CD4-positive, alpha-beta T cell treated with Interleukin-10 for 1 hour (primary cell): ENCODE results near the gene XIRP1.
"Not testable (repeated sequence)": the region's sequence is repeated elsewhere in the genome, so short reads cannot be mapped to it uniquely, and the experiment has no call there.

Experiments used
- DNase-seq: peaks from one replicate; pipeline ENCODE4 v3.0.0-alpha.2; 2020

The XIRP1 gene, protein sequence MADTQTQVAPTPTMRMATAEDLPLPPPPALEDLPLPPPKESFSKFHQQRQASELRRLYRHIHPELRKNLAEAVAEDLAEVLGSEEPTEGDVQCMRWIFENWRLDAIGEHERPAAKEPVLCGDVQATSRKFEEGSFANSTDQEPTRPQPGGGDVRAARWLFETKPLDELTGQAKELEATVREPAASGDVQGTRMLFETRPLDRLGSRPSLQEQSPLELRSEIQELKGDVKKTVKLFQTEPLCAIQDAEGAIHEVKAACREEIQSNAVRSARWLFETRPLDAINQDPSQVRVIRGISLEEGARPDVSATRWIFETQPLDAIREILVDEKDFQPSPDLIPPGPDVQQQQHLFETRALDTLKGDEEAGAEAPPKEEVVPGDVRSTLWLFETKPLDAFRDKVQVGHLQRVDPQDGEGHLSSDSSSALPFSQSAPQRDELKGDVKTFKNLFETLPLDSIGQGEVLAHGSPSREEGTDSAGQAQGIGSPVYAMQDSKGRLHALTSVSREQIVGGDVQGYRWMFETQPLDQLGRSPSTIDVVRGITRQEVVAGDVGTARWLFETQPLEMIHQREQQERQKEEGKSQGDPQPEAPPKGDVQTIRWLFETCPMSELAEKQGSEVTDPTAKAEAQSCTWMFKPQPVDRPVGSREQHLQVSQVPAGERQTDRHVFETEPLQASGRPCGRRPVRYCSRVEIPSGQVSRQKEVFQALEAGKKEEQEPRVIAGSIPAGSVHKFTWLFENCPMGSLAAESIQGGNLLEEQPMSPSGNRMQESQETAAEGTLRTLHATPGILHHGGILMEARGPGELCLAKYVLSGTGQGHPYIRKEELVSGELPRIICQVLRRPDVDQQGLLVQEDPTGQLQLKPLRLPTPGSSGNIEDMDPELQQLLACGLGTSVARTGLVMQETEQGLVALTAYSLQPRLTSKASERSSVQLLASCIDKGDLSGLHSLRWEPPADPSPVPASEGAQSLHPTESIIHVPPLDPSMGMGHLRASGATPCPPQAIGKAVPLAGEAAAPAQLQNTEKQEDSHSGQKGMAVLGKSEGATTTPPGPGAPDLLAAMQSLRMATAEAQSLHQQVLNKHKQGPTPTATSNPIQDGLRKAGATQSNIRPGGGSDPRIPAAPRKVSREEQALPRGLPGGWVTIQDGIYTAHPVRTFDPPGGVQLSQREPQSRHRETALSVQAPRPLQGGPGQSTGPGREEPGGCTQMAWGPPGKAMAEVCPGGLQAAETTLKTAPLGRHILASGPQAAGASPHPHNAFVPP (N-terminal part only)

DNA sequence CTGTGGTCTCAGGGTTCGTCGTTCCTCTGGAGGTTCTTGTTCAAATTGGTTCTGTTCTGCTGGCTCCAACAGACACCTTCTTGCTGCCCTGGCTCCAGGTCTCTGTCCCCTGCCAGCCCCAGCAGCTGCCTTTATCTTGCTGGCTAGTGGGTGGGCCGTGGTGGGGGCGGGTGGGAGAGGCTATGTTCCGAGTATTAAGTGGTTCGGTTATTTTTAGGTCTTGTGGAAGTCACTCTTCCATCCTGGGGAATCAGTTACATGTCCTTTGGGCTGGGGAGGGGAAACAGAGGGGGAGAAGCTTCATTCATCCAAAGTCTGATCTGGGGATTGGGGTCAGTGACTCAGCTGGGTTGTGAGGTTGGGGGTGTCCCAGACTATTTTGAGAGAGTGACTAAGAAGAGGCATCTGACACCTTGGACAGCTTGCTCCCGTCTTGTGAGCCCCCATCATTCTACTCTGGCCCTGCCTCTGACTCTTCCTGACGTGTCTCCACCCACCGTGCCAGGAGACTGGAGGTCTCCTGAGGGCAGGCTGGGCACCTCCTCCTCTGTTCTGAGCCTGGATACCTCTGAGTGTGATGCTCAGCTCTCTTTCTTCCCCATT lies at the start of gene XIRP1:
Gene XIRP1, minus strand, starts transcription at position 106 of the 603 bp plus-strand sequence. CDS start 3,150 bp downstream, outside the sequence.
- no peak for DNase-seq

DNA sequence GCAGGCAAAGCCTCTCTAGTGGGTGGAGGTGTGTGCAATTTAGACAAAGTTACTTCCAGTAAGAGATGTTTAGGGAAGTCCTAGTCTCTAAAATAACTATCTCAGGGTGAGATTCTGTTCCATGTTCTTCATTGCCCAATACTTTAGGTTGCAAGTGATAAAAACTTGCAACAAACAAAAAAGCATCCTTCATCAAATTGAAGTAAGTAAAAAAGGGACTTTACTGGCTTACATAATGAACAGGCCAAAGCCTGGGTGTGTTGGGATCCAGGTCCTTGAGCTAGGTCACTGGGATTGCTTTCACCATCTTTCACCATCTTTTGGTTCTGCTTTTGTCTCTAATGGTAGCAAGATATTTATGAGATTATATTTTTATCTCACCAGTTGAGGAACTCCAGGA lies 49.2 kb upstream of the XIRP1 start:
- DNase-seq: no peak

DNA sequence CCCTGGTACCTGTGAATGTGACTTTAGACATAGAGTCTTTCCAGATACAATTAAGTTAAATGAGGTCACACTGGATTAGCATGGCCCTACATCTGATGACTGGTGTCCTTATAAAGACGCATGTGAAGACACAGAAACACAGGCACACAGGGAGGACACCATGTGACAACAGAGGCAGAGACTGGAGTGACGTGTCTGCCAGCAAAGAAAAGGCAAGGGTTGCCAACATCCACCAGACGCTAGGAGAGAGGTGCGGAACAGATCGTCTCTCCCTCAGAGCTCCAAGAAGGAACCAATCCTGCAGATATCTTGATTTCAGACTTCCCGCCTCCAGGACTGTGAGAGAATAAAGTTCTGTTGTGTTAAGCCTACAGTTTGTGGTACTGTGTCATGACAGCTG lies 44.6 kb upstream of the XIRP1 start:
- DNase-seq: no peak

DNA sequence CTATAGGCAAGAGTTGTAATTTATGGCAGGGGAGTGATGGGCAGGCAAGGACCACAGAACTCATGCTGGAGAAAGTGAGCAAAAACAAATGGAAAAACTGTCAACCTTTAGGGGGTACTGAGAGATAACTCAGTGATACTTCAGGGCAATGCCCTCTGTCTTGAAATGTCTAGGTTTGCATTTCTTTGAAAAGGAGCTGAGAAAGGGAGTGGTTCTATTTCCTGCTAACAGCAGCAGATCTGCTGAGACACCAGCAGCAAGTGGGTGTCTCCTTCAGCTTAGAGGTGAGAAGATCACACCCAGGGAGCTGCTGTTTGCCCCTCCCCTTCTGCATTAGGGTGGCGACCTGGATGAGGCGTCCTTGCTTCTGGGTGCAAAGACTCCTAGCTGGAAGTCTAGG lies 42.3 kb upstream of the XIRP1 start:
- DNase-seq: peak; percentile 65

DNA sequence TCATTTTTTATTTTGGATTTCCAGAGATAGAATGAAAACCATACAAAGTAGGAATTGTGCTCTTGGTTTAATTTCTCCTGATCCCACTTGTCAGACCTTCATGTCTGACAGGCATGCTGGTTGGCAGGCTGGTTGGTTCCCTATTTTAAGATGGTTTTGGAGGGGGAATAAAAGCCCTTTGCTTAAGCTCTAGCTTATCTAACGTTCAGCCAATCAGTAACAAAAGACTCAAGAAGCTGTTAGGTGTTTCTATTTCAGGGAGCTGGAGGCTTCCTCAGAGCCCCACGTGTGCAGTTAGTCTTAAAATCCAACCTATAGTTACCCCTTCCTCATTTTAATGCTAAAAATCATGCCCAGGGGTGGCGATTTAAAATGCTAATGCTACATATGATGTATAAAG lies 40.5 kb upstream of the XIRP1 start:
- no peak for DNase-seq

DNA sequence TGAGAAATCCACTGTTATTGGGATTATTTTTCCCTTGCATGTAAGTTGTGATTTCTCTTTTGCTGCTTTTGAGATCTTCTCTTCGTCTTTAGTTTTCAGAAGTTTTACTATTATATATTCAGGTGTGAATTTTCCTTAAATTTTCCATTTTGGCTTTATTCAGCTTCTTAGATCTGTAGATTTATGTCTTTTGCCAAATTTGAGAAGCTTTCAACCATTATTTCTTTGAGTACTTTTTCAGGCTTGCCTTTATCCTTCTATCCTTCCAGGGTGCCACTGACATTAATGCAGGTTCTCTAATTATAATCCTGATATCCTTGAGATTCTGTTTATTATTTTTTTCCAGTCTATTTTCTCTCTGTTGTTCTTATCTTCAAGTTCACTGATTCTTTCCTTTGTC lies 38.1 kb upstream of the XIRP1 start:
- DNase-seq: no peak

DNA sequence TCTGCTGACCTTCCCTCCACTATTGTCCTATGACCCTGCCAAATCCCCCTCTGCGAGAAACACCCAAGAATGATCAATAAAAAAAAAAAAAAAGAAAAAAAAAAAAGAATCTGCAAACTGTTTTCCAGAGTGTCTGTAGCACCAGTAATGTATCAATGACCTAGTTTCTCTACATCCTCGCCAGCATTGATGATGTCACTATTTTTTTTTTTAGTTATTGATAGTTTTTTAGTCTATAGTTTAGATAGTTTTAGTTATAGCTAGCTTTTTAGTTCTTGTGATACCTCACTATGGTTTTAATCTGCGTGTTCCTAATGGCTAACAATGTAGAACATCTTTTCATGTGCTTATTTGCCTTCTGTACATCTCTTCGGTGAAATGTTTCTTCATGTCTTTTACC lies 36.1 kb upstream of the XIRP1 start:
- DNase-seq: no peak

DNA sequence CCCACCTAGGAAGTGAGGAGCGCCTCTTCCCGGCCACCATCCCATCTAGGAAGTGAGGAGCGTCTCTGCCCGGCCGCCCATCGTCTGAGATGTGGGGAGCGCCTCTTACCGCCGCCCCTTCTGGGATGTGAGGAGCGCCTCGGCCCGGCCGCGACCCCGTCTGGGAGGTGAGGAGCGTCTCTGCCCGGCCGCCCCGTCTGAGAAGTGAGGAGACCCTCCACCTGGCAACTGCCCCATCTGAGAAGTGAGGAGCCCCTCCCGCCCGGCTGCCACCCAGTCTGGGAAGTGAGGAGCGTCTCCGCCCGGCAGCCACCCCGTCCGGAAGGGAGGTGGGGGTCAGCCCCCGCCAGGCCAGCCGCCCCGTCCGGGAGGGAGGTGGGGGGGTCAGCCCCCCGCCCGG lies 35.2 kb upstream of the XIRP1 start:
- DNase-seq: not testable (repeated sequence)

DNA sequence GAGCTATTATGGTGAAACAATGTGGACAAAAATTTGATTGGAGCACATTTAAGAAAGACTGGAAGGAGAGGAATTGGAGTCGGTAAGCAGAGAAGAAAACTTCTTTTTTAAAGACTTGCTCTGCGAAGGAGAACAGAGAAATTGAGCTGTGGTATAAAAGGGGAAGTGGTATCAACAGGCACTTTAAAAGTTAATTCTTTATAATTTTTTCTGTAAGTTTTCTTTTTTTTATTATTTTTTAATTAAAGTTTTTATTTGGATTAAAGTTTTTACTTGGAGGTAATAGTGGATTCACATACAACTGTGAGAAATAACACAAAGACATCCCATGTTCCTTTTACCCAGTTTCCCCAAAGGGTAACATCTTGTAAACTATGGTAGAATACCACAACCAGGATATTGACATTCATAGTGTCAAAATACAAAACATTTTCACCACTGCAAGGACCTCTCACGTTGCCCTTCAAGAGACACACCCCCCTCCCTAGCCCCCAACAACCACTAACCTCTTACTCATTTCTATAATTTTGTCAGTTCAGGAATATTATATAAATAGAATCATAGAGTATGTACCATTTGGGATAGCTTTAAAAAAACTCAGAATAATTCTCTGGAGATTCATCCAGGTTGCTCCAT lies 33.8 kb upstream of the XIRP1 start:
- no peak for DNase-seq

DNA sequence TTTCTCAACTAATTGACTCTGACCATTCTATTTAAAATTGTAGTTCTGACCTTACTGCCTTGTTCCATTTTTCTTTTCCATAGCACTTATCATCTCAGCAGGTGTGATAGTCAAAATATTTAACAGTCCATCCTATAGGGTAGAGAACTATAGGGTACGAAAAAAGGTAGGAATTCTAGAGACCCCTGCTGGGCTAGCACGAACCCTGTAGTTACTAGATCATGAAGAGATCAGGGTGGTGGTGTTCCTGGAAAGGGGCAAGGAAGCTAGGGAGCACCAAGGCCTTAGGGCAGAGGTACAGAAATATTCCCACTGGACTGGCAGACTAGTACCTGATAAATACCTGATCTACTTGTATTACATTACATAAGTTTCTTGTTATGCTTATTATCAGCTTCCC lies 31.9 kb upstream of the XIRP1 start:
- no peak for DNase-seq

DNA sequence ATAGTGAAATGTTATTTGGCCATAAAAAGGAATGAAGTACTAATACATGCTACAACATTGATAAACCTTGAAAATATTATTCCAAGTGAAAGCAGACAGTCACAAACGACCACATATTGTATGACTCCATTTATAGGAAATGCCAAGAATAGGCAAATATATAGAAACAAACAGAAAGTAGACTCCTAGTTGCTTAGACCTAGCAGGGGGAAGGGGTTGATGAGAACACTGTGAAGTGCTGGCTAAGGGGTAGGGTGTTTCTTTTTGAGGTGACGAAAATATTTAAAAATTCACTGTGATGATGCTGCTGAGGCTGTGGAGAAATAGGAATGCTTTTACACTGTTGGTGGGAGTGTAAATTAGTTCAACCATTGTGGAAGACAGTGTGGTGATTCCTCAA lies 30.5 kb upstream of the XIRP1 start:
- DNase-seq: no peak

DNA sequence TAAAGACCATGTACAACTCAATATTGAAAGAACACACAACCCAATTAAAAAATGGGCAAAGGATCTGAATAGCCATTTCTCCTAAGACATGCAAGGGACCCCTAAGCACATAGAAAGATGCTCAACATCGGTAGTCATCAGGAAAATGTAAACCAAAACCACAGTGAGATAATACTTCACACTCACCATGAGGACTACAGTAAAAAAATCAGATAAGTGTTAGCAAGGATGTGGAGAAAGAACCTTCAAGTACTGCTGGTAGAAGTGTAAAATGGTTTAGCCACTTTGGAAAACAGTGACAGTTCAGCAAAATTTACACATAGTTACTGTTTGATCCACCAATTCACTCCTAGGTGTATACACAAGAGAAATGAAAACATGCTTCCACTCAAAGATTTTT lies 30.1 kb upstream of the XIRP1 start:
- peak; percentile 33 for DNase-seq

DNA sequence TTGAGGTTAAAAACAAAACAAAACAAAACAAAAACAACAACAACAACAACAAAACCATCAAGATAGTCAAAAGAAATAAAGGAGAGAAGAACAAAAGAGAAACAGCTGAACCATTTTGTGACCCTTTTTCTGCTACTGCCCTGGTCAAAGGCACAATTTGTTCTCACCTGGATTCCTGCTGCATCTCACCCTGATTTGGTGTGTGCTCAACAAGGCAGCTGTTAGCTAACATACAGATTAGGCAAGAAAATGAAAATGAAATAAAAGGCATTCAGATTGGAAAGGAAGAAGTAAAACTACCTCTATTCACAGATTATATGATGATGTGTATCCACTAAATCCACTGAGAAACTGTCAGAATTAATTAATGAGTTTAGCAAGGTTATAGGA lies 28.7 kb upstream of the XIRP1 start:
- no peak for DNase-seq

DNA sequence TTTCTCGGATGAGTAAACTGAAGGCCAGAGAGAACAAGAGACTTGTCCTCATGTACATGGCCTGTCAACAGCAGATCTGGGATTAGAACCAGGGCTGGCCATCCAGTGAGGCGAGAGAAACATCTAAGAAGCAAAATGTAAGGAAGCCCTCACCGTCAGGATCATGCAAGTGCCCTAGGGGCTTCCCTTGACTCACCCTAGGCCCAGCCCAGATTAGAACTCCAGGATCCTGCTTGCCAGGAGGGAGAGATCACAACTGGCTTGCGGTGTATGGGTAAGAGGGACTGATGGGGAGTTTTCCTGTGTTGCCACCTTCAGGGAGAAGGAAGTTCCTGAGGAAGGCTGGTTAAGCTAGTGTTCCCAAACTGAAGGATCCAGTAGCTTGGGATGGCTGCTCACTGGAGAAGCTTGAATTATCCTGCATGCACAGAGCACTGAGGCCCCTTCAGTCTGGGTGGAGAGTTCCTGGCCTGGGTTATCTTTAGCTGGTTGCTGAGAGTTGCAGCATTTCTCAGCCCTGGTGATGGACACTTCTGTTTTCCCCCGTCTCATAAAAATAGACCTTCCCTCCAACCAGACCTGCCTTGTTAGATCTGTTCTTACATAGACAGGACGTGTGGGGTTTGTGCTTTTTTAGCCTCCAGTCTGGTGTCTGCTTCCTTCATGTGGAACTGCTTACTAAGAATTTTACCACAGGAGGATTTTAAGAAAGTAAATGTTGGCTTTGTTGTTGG lies 28.2 kb upstream of the XIRP1 start:
- DNase-seq: no peak

DNA sequence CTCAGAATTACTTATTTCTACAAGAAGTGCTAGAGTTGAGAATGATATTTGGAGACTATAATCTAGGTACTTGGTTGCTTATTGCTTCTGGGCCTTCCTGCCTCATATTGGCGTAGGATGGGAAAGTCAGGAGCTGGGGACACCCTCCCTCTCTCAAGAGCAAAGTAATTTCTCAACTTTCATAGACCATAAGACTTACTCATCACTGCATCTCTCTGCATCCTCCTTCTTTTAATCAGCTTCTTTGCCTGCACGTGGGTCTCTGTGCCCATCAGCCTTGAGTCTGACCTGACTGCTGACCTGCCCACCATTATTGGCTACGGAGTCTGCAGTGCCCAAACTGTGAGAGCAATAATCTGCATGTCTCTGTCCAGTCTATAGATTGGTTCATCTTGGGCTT lies 27.3 kb upstream of the XIRP1 start:
- DNase-seq: no peak

DNA sequence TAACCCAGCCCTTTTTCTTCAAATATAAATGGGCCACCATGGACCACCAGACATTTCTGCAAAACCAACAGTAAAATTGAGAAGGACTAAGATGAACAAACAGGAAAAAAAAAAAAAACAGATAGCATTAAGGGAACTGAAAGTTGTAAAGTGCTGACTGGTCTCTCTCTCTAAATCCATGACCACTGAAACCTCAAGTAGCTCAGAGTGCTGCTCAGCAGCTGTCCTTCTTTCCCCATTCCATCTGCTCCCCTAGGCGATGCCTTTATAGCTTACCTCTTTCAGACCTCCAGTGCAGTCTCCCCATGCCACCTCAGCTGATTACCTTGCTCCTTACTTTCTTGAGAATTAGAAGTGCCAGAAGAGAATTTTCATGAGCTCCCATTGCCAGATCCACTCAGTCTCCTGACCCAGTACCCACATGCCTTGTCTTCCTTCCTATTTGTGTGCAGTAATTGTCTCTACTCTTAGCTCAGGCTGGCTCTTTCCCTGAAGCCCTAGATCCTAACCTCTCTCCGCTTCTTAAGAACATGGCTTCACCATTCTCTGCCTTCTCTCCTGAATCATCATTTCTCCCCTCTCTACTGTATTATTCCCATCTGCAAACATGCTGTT lies 23.9 kb upstream of the XIRP1 start:
- no peak for DNase-seq

DNA sequence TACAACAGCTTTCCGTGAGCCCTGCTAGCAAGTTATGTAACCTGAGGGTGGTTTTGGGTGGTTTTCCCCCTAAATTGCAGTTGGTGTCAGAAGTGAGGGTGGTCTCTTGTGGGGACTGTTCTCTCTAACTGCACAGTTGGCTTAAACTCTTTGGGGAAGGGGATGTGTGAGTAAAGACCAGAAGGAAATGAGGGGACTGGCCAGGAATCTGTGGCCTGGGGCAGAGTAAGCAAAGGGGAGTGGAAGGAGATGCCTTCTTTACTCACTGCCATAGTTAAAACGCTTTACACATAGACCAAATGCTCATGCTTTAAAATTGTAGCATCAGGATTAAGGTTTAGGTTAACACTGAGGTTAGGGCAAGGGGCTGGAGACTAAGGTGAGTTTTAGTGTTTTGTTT lies 21.2 kb upstream of the XIRP1 start:
- DNase-seq: no peak

DNA sequence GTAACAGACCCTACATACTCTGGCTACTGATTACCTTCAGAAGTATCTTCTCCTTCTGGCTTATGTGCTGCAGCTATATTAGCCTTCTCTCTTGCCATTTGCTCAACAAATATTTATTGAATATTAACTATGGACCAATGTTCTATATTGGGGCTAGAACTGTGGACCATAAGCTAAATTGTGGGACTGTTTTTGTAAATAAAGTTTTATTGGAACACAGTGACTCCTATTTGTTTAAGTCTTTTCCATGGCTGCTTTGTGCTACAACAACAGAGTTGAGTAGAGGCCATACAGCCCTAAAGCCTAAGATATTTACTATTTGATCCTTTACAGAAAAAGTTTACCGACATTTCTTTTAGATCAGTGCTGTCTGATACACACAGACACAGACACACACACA lies 20.3 kb upstream of the XIRP1 start:
- DNase-seq: no peak

DNA sequence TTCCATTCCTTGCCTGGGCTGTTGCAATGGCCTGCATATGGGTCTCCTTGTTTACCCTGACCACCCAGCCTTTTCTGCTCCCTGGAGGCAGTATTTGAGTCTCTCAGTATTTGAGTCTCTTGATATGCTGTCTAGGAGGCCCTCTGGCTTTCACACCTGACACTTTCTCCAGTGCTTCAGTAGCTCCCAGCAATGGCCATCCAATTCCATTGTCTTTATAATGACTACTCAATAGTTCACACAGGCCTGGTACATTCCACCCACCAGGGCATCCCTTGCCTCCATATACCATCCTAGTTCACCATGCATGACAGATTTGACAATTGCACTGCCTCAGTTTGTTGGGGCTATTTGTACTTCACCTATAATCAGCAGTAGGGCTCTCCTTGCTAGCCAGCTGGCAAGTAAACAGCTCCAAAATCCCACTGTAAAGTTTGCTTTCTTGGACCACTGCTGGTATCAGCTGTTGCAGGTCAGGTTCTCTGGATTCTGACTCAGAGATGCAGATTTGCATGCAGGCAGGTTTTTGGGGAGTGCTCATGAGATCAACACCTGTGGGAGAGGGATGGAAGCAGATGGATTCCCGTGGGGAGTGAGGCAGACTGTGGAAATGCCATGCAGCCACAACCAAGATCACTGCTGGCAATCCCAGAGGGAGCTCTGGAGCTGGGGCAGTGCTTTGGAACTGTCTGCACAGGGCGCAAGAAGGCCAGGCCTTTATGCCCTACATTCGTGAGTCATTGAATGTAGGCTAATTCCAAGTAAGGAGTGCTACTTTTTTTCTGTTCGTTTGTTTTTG lies 19.1 kb upstream of the XIRP1 start:
- DNase-seq: no peak

DNA sequence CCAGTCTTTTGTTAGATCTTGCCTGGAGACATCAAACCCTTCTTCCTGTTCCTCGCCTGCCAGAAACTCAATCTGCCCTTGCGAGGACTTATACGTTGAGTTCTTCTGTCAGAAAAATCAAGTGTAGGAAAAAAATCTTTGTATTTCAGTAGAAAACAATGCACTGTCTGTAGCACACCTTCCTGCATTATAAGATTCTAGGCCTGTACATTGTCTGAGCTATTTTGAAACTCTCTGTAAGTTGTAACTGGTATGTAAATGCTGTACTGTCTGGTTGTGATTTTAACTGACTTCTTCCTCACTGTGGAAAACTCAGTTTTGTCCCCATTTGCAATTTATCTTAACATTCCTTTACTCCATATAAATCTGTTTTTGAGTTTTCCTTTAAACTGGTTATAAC lies 17.7 kb upstream of the XIRP1 start:
- DNase-seq: no peak
